H1 (cell line): Measurements from ENCODE around the gene CYP4V2. TPM values are rescaled to one million over a fixed set of nuclear protein-coding genes. Genes with fewer than 3 reads are reported as not detected.

Experiments used
- CTCF ChIA-PET: fragments of 300-600 bp; sonication (Branson Sonifier 250); formaldehyde crosslinking; loops from one replicate; lab custom pipeline; 2021; ENCODE audit not compliant: partially characterized antibody; lab: Charles Lee
- POLR2A ChIA-PET: fragments of 300-600 bp; sonication (Branson Sonifier 250); formaldehyde crosslinking; loops from one replicate; lab custom pipeline; 2021; ENCODE audit warnings: inconsistent platforms; ENCODE audit not compliant: partially characterized antibody; lab: Charles Lee
- DNase-seq, 2 experiments: peaks; one replicate each; pipeline versions ENCODE4 v3.0.0 to v3.0.0-alpha.2; 2010 to 2022; ENCODE audit warnings: low spot score in 2 of 2, low read depth in 1 of 2, mixed read lengths in 1 of 2
- FAIRE-seq: peaks from 2 replicates; lab custom pipeline; 2011; peaks lifted over from hg19 to GRCh38; lab: Jason Lieb, UNC
- H2AFZ ChIP-seq: 2 replicates; pipeline ENCODE4 v1.8.1; 2012; ENCODE audit warnings: low read length, inconsistent platforms
- H2AK5ac ChIP-seq: 2 replicates; pipeline ENCODE4 v1.6.1; 2013; ENCODE audit warnings: low read depth, low read length
- H2BK120ac ChIP-seq: replicated peaks from 2 replicates; pipeline ENCODE3; 2013; ENCODE audit warnings: low read depth, low read length, inconsistent platforms
- H2BK12ac ChIP-seq: 2 replicates; pipeline ENCODE4 v1.6.1; 2013; ENCODE audit warnings: low read depth, low read length
- H2BK15ac ChIP-seq: 2 replicates; pipeline ENCODE4 v1.6.1; 2013; ENCODE audit warnings: low read length
- H2BK20ac ChIP-seq: 2 replicates; pipeline ENCODE4 v1.6.1; 2013; ENCODE audit warnings: low read length
- H2BK5ac ChIP-seq: 2 replicates; pipeline ENCODE4 v1.6.1; 2013; ENCODE audit warnings: low read depth, low read length
- H3K14ac ChIP-seq: 2 replicates; pipeline ENCODE4 v1.6.1; 2013; ENCODE audit warnings: inconsistent platforms; ENCODE audit not compliant: insufficient read length
- H3K18ac ChIP-seq: 2 replicates; pipeline ENCODE4 v1.6.1; 2013; ENCODE audit warnings: low read length; ENCODE audit errors: extremely low read depth
- H3K23ac ChIP-seq: 2 replicates; pipeline ENCODE4 v1.6.1; 2013; ENCODE audit warnings: inconsistent platforms; ENCODE audit not compliant: insufficient read length
- H3K23me2 ChIP-seq: 2 replicates; pipeline ENCODE4 v1.6.1; 2013; ENCODE audit warnings: low read depth, low read length
- H3K27ac ChIP-seq: 2 replicates; pipeline ENCODE4 v1.6.1; 2011; ENCODE audit warnings: low read depth, low read length, inconsistent platforms
- H3K27me3 ChIP-seq, 4 experiments: replicated peaks in 1 of 4; 1 replicate in 1 of 4; 2 replicates in 3 of 4; pipeline versions ENCODE4 v1.6.1 to v1.8.1; 2011 to 2013; ENCODE audit warnings: low read length in 3 of 4, mild to moderate bottlenecking in 3 of 4, inconsistent platforms in 2 of 4, mixed read lengths in 2 of 4, moderate library complexity in 1 of 4; ENCODE audit not compliant: control insufficient read depth in 3 of 4, insufficient read depth in 3 of 4; ENCODE audit errors: extremely low read depth in 1 of 4
- H3K36me3 ChIP-seq, 4 experiments: 2 replicates each; pipeline versions ENCODE4 v1.6.1 to v1.8.1; 2011 to 2013; ENCODE audit warnings: mild to moderate bottlenecking in 4 of 4, low read length in 3 of 4, moderate library complexity in 2 of 4, control low read depth in 1 of 4, inconsistent platforms in 1 of 4; ENCODE audit not compliant: insufficient read depth in 4 of 4, control insufficient read depth in 2 of 4
- H3K4ac ChIP-seq: replicated peaks from 2 replicates; pipeline ENCODE3; 2013; ENCODE audit warnings: low read length, low read depth, mixed read lengths, inconsistent platforms; ENCODE audit not compliant: insufficient read length
- H3K4me1 ChIP-seq, 4 experiments: replicated peaks in 1 of 4; 1 replicate in 1 of 4; 2 replicates in 3 of 4; pipeline versions ENCODE4 v1.6.1 to v1.8.1; 2011 to 2013; ENCODE audit warnings: low read length in 3 of 4, inconsistent platforms in 2 of 4, mixed read lengths in 1 of 4; ENCODE audit not compliant: insufficient read depth in 4 of 4, control insufficient read depth in 3 of 4
- H3K4me2 ChIP-seq, 2 experiments: 2 replicates each; pipeline versions ENCODE4 v1.6.1 to v1.8.1; 2011 to 2013; ENCODE audit warnings: low read depth in 2 of 2, low read length in 2 of 2, control low read depth in 1 of 2, inconsistent platforms in 1 of 2, mild to moderate bottlenecking in 1 of 2; ENCODE audit not compliant: insufficient read depth in 1 of 2
- H3K4me3 ChIP-seq, 4 experiments: fragments of 200-600, 300-600 bp in 1 of 4; sonication (generic), shearing (Covaris generic), sonication (Bioruptor Twin) in 1 of 4; 2 replicates each; pipeline versions ENCODE4 v1.5.1 to v1.8.1; 2011 to 2016; ENCODE audit warnings: low read length in 4 of 4, low read depth in 3 of 4, control low read depth in 2 of 4, inconsistent platforms in 2 of 4, mild to moderate bottlenecking in 2 of 4, mixed read lengths in 1 of 4, moderate library complexity in 1 of 4; ENCODE audit not compliant: insufficient read depth in 2 of 4; ENCODE audit errors: extremely low read depth in 1 of 4
- H3K56ac ChIP-seq: replicated peaks from 2 replicates; pipeline ENCODE3; 2013; ENCODE audit warnings: low read depth, mild to moderate bottlenecking, mixed read lengths, low read length, inconsistent platforms; ENCODE audit not compliant: insufficient read length
- H3K79me1 ChIP-seq: 2 replicates; pipeline ENCODE4 v1.6.1; 2013; ENCODE audit warnings: low read depth, low read length, control low read depth
- H3K79me2 ChIP-seq, 2 experiments: 2 replicates each; pipeline versions ENCODE4 v1.6.1 to v1.8.1; 2012 to 2013; ENCODE audit warnings: low read length in 2 of 2, mild to moderate bottlenecking in 2 of 2, inconsistent platforms in 1 of 2; ENCODE audit not compliant: insufficient read depth in 2 of 2, control insufficient read depth in 1 of 2
- H3K9ac ChIP-seq, 4 experiments: replicated peaks in 1 of 4; 1 replicate in 1 of 4; 2 replicates in 3 of 4; pipeline versions ENCODE4 v1.6.1 to v1.8.1; 2011 to 2013; ENCODE audit warnings: low read depth in 3 of 4, low read length in 3 of 4, control low read depth in 2 of 4, mild to moderate bottlenecking in 2 of 4, moderate library complexity in 2 of 4, inconsistent platforms in 1 of 4; ENCODE audit errors: extremely low read depth in 1 of 4
- H3K9me3 ChIP-seq, 2 experiments: 2 replicates each; pipeline versions ENCODE4 v1.6.1 to v1.8.1; 2012 to 2013; ENCODE audit warnings: mild to moderate bottlenecking in 2 of 2, moderate library complexity in 2 of 2, control low read depth in 1 of 2, inconsistent platforms in 1 of 2, low read depth in 1 of 2, low read length in 1 of 2, mixed read lengths in 1 of 2; ENCODE audit not compliant: insufficient read depth in 2 of 2
- H4K20me1 ChIP-seq, 2 experiments: replicated peaks in 1 of 2; 2 replicates each; pipeline versions ENCODE3 to v1.8.1; 2011 to 2013; ENCODE audit warnings: inconsistent platforms in 2 of 2, low read length in 2 of 2, mild to moderate bottlenecking in 1 of 2; ENCODE audit not compliant: insufficient read depth in 2 of 2, control insufficient read depth in 1 of 2
- H4K5ac ChIP-seq: 2 replicates; pipeline ENCODE4 v1.6.1; 2013; ENCODE audit warnings: low read length, low read depth, mixed read lengths, inconsistent platforms; ENCODE audit not compliant: insufficient read length
- H4K8ac ChIP-seq: 2 replicates; pipeline ENCODE4 v1.8.0; 2013; ENCODE audit warnings: mild to moderate bottlenecking, moderate library complexity, low read length, inconsistent platforms; ENCODE audit not compliant: insufficient read depth; ENCODE audit errors: extremely low read depth
- H4K91ac ChIP-seq: replicated peaks from 2 replicates; pipeline ENCODE3; 2013; ENCODE audit warnings: low read length, mixed read lengths, inconsistent platforms; ENCODE audit not compliant: insufficient read length
- CHD1 ChIP-seq: IDR thresholded peaks from 2 replicates; pipeline ENCODE4 v1.6.1; 2012; ENCODE audit warnings: low read depth, low read length, improper control_type of control experiment
- EP300 ChIP-seq, 2 experiments: IDR thresholded peaks; 1 replicate in 1 of 2; 2 replicates in 1 of 2; pipeline ENCODE4 v1.6.1; 2011 to 2012; ENCODE audit warnings: low read depth in 2 of 2, low read length in 2 of 2, mild to moderate bottlenecking in 2 of 2, borderline replicate concordance in 1 of 2, inconsistent platforms in 1 of 2, moderate library complexity in 1 of 2
- RAD21 ChIP-seq, 2 experiments: IDR thresholded peaks in 1 of 2; conservative IDR thresholded peaks in 1 of 2; 2 replicates each; pipeline ENCODE4 v1.6.1; 2011; ENCODE audit warnings: low read depth in 2 of 2, low read length in 2 of 2, improper control_type of control experiment in 1 of 2, inconsistent platforms in 1 of 2, mild to moderate bottlenecking in 1 of 2, moderate library complexity in 1 of 2
- RXRA ChIP-seq: IDR thresholded peaks from 2 replicates; pipeline ENCODE4 v1.6.1; 2011; ENCODE audit warnings: low read depth, mild to moderate bottlenecking, low read length, moderate library complexity; ENCODE audit not compliant: insufficient read depth
- SP4 ChIP-seq: IDR thresholded peaks from 2 replicates; pipeline ENCODE4 v1.6.1; 2012; ENCODE audit warnings: low read length, inconsistent platforms
- SRF ChIP-seq: IDR thresholded peaks from 2 replicates; pipeline ENCODE4 v1.6.1; 2011; ENCODE audit warnings: mild to moderate bottlenecking, low read depth, low read length, moderate library complexity
- TCF12 ChIP-seq: IDR thresholded peaks from 2 replicates; pipeline ENCODE4 v1.6.1; 2011; ENCODE audit warnings: low read depth, mild to moderate bottlenecking, low read length
- USF2 ChIP-seq: IDR thresholded peaks from 2 replicates; pipeline ENCODE4 v1.6.1; 2011; ENCODE audit warnings: low read length, improper control_type of control experiment
- YY1 ChIP-seq: IDR thresholded peaks from 2 replicates; pipeline ENCODE4 v1.6.1; 2011; ENCODE audit warnings: low read depth, mild to moderate bottlenecking, low read length
- WGBS, 2 experiments: shearing (Covaris generic) in 1 of 2; methylation state at CpG; one replicate each; pipeline versions ENCODE4 v1.1.6 to v1.1.7; 2013 to 2015; ENCODE audit warnings: low lambda C conversion rate in 2 of 2, mixed read lengths in 2 of 2, inconsistent platforms in 1 of 2, low coverage in 1 of 2, missing lambda C conversion rate in 1 of 2; ENCODE audit not compliant: insufficient replicate concordance in 2 of 2, insufficient coverage in 1 of 2, insufficient read length in 1 of 2; ENCODE audit errors: extremely low coverage in 1 of 2, missing lambda C conversion rate in 1 of 2; 5-methylcytosine and 5-hydroxymethylcytosine counted together
- polyA plus RNA-seq, 7 experiments: library from polyadenylated mRNA; depleted of rRNA in 3 of 7; stranded (reverse) in 5 of 7; unstranded in 2 of 7; fragments of >200 nt in 5 of 7; fragments of 200-250 nt in 2 of 7; gene quantifications; 1 replicate in 5 of 7; 2 replicates in 1 of 7; 4 replicates in 1 of 7; pipeline versions ENCODE4 v1.2.1 to v1.2.3, GENCODE V29; 2011 to 2013; ENCODE audit warnings: missing spikeins in 2 of 7, mixed read lengths in 2 of 7
- total RNA-seq: library from RNA; stranded (reverse); fragmentation: NEBNext Ultra II Directional; extraction: Animal tissue kit (Norgen Biotek cat#: 25700); gene quantifications from 2 replicates; pipeline ENCODE4 v1.2.1, GENCODE V29; 2021
- TF ChIP-seq, protein P1 (sequence below): IDR thresholded peaks from 2 replicates; pipeline ENCODE4 v1.6.1; 2011; ENCODE audit warnings: low read depth, mild to moderate bottlenecking, low read length; ENCODE audit not compliant: insufficient read depth

Gene CYP4V2
- total and polyA plus RNA-seq, 2 of the 8 experiments (the other 6 are each of a cell fraction or from before 2014, with no cell fraction given): 0.65 to 1.0 TPM

DNA sequence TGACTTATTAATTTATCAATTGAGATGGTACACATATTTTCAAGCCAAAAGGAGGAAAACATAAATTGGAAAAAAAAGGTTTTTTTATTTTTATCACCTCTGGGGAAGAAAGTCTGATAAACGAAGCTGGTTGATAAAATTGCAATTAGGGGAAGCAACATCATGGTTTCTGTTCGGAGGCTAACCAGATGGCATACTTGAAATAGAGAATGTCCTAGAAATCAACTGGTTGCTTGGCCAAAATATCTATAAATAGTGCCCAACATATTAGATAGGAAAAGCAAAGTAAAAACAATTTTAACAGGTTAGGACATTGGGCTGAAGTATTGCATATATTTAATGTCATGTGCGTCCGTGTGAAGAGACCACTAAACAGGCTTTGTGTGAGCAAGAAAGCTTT lies 50.2 kb downstream of the CYP4V2 start:
- 40% methylated on average over 4 of the region's 4 CpGs; no CpG with 5 or more reads in 1 of the 2 experiments for WGBS, 2 experiments
- FAIRE-seq: no peak
- H3K4ac ChIP-seq: no peak overlapping the region
- no peak overlapping the region for H2BK12ac ChIP-seq
- H2BK120ac ChIP-seq: no peak overlapping the region
- 0 out of 2 replicates have a peak overlapping the region, but pooled peaks have one; percentile 61 for H2AK5ac ChIP-seq
- no peaks in the 10 kb centered on the region for H3K27me3 ChIP-seq
- H4K91ac ChIP-seq: no peak overlapping the region
- H4K20me1 ChIP-seq: peaks cover 0 to 3% of the 10 kb centered on the region in 2 experiments
- no peak overlapping the region for H3K23ac ChIP-seq
- H3K18ac ChIP-seq: no peak overlapping the region; the same call in 1 of the 2 replicates
- peak overlapping the region in 1 of 4 experiments; percentile 61; a peak in 1 of 7 replicates for H3K9ac ChIP-seq
- peaks cover 2 to 36% (median 16%) of the 10 kb centered on the region in 4 experiments; a peak in 5 of 8 replicates for H3K36me3 ChIP-seq
- POLR2A ChIA-PET: interaction anchor here (0.8 to 2.9 kb wide), 12 partner anchors 8 to 109 kb away, joined by 3 to 14 read pairs (median 6); partner anchors contain the start of genes CYP4V2 and F11
- peaks cover 0 to 6% (median 4%) of the 10 kb centered on the region in 4 experiments; a peak in 5 of 7 replicates for H3K4me1 ChIP-seq
- H2BK15ac ChIP-seq: no peak overlapping the region
- no peak overlapping the region for H2BK20ac ChIP-seq
- peaks cover 3% of the 10 kb centered on the region; the same call in 1 of the 2 replicates for H3K23me2 ChIP-seq
- H2BK5ac ChIP-seq: peak overlapping the region; percentile 96; the same call in 1 of the 2 replicates
- peak overlapping the region; percentile 49; the same call in 1 of the 2 replicates for H3K27ac ChIP-seq
- H4K8ac ChIP-seq: no peak overlapping the region
- H3K79me1 ChIP-seq: no peaks in the 10 kb centered on the region
- H3K4me3 ChIP-seq: peak overlapping the region in 1 of 4 experiments; percentile 95; a peak in 2 of 8 replicates
- no peak overlapping the region for H4K5ac ChIP-seq
- H2AFZ ChIP-seq: no peak overlapping the region
- no peaks in the 10 kb centered on the region; a peak in 2 of 4 replicates for H3K9me3 ChIP-seq
- no peak overlapping the region for H3K56ac ChIP-seq
- CTCF ChIA-PET: interaction anchor here (1.2 kb wide), 1 partner anchor 13 kb away, joined by 3 read pairs; no protein-coding TSS in a partner anchor
- no peak for TF ChIP-seq RXRA
- TF ChIP-seq, protein P1, sequence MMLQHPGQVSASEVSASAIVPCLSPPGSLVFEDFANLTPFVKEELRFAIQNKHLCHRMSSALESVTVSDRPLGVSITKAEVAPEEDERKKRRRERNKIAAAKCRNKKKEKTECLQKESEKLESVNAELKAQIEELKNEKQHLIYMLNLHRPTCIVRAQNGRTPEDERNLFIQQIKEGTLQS: no peak
- no peak for TF ChIP-seq YY1
- TF ChIP-seq TCF12: no peak
- TF ChIP-seq EP300 (IDR thresholded peaks at IDR 0.05; ENCODE audit: borderline replicate concordance in 1 of 2, low read depth in 2 of 2, low read length in 2 of 2): no peak
- TF ChIP-seq RAD21 (IDR thresholded peaks at IDR 0.05 in 1 of 2, conservative IDR thresholded peaks at IDR 0.05 in 1 of 2; ENCODE audit: low read depth in 2 of 2, low read length in 2 of 2): no peak
- no peak for TF ChIP-seq USF2
- no peak for TF ChIP-seq SRF
- no peak for TF ChIP-seq CHD1
- TF ChIP-seq SP4: no peak
- H3K14ac ChIP-seq: no peak overlapping the region
- DNase-seq: no peak
- H3K79me2 ChIP-seq: peaks cover 4 to 32% of the 10 kb centered on the region in 2 experiments; a peak in 3 of 4 replicates
- H3K4me2 ChIP-seq: peak overlapping the region; percentile 37 to 95
